OCI-M1 (cell line): Measurements from ENCODE around the gene PRKN.

ENCODE experiments used
- DNase-seq: peaks from one replicate; lab custom pipeline; 2025; lab: John Stamatoyannopoulos, UW

PRKN gene

GRCh38 chr6:161412795-161413194, 1314.8 kb downstream of the PRKN start:
- DNase-seq, result no peak

DNA sequence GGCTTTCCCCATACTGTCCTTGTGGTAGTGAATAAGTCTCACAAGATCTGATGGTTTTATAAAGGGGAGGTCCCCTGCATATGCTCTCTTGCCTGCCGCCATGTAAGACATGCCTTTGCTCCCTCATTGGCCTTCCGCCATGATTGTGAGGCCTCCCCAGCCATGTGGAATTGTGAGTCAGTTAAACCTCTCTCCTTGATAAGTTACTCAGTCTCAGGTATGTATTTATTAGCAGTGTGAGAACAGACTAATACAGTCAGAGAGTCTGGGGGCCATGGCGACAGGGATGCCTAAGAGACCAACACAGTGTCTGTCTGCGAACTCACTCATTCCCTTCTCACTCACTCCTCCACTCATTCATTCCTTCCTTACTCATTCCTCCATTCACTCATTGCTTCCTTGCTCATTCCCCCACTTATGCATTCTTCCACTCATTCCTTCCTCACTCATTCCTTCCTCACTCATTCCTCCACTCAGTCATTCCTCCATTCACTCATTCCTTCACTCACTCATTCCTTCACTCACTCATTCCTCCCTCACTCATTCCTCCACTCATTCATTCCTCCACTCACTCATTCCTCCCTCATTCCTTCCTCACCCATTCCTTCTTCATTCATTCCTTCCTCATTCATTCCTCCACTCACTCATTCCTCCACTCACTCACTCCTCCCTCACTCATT, 1316.2 kb downstream of the PRKN start:
- no peak for DNase-seq

- no peak for DNase-seq
These were observed 1316.8 kb downstream of the PRKN start for GRCh38 chr6:161410736-161411135.

DNA sequence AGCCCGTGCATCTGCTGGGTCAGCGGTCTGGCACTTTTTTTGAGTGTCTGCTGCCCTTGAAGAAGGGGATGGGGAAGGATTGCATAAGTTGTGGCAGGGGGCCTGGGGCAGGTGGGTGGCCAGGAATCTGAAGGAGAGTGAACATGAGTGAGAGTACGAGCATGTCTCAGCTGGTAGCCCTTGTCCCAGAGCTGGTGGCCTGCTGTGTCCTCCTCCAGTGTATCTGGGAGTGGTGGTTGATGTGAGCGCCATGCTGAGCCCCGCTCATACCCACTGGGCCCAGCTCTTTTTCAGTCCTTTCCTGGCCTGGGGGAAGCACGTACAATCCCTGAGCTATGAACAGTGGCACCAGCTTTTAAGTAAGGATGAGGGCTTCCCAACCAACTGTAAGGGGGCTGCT, 1317.5 kb downstream of the PRKN start:
- DNase-seq, result no peak

DNA sequence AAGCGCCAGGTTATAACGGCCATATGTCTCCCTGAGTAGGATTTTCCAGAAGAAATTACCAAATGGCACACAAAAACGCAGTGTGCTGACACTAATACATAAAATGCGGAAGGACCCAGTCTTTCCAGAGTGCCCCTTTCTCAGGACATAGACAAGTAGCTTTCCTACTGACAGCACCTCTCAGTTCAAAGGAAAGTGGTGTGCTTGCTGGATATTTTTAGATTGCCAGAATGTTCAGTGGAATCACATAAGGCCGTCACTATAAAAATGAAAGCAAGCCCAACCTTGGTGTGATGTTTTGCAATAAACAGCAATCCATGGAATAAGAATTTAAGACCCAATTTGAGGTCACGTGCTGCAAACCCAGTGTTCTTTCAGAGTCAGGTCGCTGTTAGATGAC, 1318.2 kb downstream of the PRKN start:
- DNase-seq, result no peak

DNA sequence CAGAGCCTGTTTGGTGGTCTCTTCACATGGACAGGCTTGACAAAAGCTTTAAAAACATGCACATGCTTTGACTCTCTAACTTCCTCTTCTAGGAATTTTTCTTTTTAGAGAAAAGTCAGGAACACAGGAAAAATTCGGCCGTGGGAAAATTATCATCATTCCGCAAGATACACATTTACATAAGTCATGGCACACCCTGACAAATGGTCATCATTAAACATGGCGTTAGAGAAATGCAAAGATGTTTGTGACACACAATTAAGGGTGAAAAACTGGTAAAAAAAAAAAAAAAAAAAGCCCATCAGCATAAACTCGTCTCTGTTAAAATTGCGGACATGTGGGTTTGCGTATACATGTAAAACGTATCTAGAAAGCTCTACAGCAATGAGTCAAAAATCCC, 1319.5 kb downstream of the PRKN start:
- no peak for DNase-seq

GRCh38 chr6:161407581-161407980, 1320.0 kb downstream of the PRKN start:
- peak; percentile 94 for DNase-seq

- no peak for DNase-seq
These were observed 1320.5 kb downstream of the PRKN start for GRCh38 chr6:161407115-161407514.

GRCh38 chr6:161406646-161407045, 1320.9 kb downstream of the PRKN start:
- DNase-seq, result peak; percentile 79

DNA sequence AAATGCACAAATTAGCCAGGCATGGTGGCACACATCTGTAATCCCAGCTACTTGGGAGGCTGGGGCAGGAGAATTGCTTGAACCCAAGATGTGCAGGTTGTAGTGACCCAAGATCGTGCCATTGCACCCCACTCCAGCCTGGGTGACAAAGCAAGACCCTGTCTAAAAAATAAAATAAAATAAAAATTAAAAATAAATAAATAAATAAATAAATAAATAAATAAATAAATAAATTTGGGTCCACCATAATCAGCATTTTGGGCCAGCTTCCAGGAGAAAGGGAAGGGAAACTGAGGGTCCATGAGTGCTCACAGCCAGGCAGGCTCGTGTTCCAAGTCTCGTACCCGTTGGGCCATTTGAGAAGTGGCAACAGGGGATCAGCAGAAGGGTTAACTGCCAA, 1322.1 kb downstream of the PRKN start:
- DNase-seq, result no peak

DNA sequence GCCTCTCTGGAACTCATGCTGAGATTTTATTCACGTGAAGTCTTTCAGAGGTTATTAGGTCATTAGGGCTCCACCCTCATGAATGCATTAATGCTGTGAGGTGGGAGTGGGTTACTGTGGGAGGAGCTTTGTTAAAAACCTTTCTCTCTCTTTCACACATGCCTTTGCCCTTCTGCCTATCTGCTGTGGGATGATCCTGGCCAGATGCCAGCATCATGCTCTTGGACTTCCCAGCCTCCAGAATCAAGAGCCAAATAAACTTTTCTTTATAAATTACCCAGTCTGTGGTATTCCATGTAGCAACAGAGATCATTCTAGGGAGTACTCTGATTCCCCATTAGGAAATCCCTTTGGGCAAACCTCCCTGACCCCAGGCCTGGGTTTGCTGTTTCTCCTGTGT, 1323.8 kb downstream of the PRKN start:
- peak; percentile 19 for DNase-seq

- no peak for DNase-seq
These were observed 1325.8 kb downstream of the PRKN start for GRCh38 chr6:161401587-161402309.

DNA sequence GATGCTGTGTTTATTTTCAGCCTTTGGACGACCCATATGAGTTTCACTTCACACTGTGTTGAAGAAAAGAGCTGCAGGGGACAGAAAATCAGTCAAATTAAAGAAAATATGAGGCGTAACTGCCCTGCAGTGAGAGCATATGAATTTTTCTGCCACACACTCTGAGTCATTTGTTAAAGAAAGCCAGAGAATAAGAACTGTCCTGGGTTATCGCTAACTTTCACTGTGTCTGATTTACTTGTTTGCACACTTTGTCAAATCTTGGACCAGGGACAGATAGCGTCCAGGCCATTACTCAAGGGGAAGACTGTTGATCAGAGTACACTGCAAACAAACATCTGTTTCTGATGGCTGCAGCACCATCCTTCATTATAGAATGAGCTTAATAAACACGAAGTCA, 1326.9 kb downstream of the PRKN start:
- DNase-seq, result no peak

GRCh38 chr6:161396539-161396938, 1331.0 kb downstream of the PRKN start:
- no peak for DNase-seq

GRCh38 chr6:161395716-161396231, 1331.8 kb downstream of the PRKN start:
- no peak for DNase-seq

DNA sequence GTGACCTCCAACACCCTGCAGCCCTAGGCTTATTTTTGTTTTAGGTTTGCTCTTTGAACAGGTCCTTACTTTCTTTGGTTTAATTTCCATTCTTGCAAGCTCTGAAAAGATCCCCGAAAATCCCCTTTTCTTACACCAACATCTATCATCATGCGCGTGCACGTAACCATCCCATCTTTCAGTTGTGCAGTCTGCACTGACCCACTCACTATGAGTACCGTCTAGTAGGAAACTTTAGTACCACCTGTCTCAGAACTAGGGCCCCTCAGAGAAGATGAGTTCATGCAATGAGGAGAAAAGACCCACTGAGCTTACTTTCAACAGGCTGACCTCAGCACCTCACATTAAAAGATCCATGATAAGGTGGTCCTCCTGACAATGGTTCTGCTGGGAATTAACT, 1333.1 kb downstream of the PRKN start:
- DNase-seq, result no peak

GRCh38 chr6:161393839-161394364, 1333.7 kb downstream of the PRKN start:
- DNase-seq, result peak; percentile 94

GRCh38 chr6:161393292-161393691, 1334.3 kb downstream of the PRKN start:
- DNase-seq, result no peak

DNA sequence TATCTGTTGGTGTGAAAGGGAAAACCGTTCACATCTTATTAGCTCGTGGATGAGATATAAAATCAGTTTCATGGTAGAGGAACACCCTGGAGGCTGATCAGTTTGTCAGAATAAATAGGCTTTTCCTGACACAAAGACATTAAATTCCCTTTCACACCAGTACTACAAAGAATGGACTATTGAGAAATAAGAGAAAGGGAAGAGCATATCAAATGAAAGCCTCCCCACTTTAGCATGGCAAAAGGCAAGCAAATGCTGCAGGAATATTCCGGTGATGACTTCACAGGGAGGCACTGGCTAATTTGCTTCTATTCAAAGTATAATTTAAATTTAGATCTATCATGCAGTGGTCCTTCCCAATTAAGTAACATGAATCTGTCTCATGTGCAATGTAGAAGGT, 1337.8 kb downstream of the PRKN start:
- no peak for DNase-seq

GRCh38 chr6:161383951-161384350, 1343.6 kb downstream of the PRKN start:
- no peak for DNase-seq

- DNase-seq, result peak; percentile 88
These were observed 1347.6 kb downstream of the PRKN start for GRCh38 chr6:161379834-161380582.

- DNase-seq, result no peak
These were observed 1349.5 kb downstream of the PRKN start for GRCh38 chr6:161378115-161378514.

- no peak for DNase-seq
These were observed 1350.5 kb downstream of the PRKN start for GRCh38 chr6:161377116-161377515.
